NT2/D1 (cell line): ENCODE measurements around the gene FAM181A.

Source experiments
- SUZ12 ChIP-seq: IDR thresholded peaks from 2 replicates; pipeline ENCODE4 v1.6.1; 2011; ENCODE audit not compliant: insufficient read length, insufficient read depth; ENCODE audit errors: extremely low read depth
- YY1 ChIP-seq: IDR thresholded peaks from 2 replicates; pipeline ENCODE4 v1.6.1; 2011; ENCODE audit not compliant: insufficient read length, insufficient read depth
- ZNF274 ChIP-seq: IDR thresholded peaks from 2 replicates; pipeline ENCODE4 v1.6.1; 2011; ENCODE audit warnings: mild to moderate bottlenecking, low read depth, low read length

DNA sequence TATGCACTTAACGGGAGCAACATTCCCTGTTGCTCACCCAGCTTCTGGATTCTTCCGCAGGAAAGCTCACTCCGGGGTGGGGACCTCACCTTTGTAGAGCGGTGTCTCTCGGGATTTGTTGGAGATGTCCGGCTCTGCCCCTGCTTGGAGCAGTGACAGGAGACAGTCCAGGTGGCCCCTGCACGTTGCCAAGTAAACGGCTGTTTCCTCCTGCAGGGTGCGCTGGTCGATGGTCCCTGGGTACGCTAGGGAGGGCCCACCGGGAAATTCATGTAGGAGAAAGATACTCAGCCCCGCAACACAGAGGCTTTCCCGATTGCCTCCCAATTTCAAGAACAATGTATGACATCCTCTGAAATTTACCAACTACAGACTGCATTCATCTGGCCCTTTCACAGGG lies 26.1 kb downstream of the FAM181A start:
- TF ChIP-seq ZNF274, result no peak
- TF ChIP-seq SUZ12, result no peak
- TF ChIP-seq YY1, result no peak
